Measurements from ENCODE around the gene NOL9. TPM values are rescaled to one million over a fixed set of nuclear protein-coding genes. Genes with fewer than 3 reads are reported as not detected.

The NOL9 gene
- total and polyA plus RNA-seq, 2 of the 13 experiments (the other 11 are each of a cell fraction or from before 2014, with no cell fraction given) = 18.0 to 24.7 TPM

- H4K20me1 ChIP-seq (ENCODE audit: insufficient read depth, low read length) = peaks cover 26% of the 10 kb centered on the region
- CTCF ChIA-PET (ENCODE audit: low intra/inter-chr PET ratio, low total read pairs) = no interaction called here
- POLR2A ChIA-PET = interaction anchor here (0.6 to 7.1 kb wide), 15 partner anchors 8 to 182 kb away, joined by 3 to 113 read pairs (median 4); partner anchors contain the start of genes CAMTA1, NOL9, PHF13 and TAS1R1
- no peaks in the 10 kb centered on the region for H3K9me3 ChIP-seq (ENCODE audit: low read length)
- FAIRE-seq (no peak), DNase-seq (ENCODE audit: low spot score) (peak; percentile 86), ATAC-seq (peak; percentile 37)
- peaks cover 37% of the 10 kb centered on the region for H3K79me2 ChIP-seq (ENCODE audit: insufficient read depth, low read length)
- TSS peak; percentile 95 for BruUV-seq (replicated peaks)
- intact Hi-C loops (cut with micrococcal nuclease; ENCODE audit: unreplicated experiment) (no loop called here), in situ Hi-C loops (cut with HindIII; ENCODE audit: extremely low pct_ligation_motif_present, low pct_unique_long_range_greater_than_20kb) (no loop called here)
- H3K4me2 ChIP-seq (ENCODE audit: low read depth, low read length) = peak overlapping the region; percentile 98
- H3K27me3 ChIP-seq (ENCODE audit: control insufficient read depth in 1 of 2, insufficient read depth in 2 of 2, low read length in 2 of 2) = no peaks in the 10 kb centered on the region; a peak in 1 of 5 replicates
- peak overlapping the region; percentile 66 to 92 (median 78) for H3K4me3 ChIP-seq (replicated peaks in 1 of 3; ENCODE audit: insufficient read depth in 1 of 3, low read depth in 2 of 3, low read length in 3 of 3)
- H3K27ac ChIP-seq (ENCODE audit: extremely low read length, insufficient read depth, low read length) = peak overlapping the region; percentile 100
- WGBS (ENCODE audit: low lambda C conversion rate) = under 1% methylated on average over 32 of the region's 36 CpGs
- peaks cover 3 to 11% of the 10 kb centered on the region in 2 experiments; a peak in 3 of 5 replicates for H3K36me3 ChIP-seq (replicated peaks in 1 of 2; ENCODE audit: control insufficient read depth in 1 of 2, insufficient read depth in 2 of 2, low read length in 2 of 2)
- H3K4me1 ChIP-seq (ENCODE audit: insufficient read depth, low read length) = peaks cover 42% of the 10 kb centered on the region
- peak overlapping the region; percentile 97 for H3K9ac ChIP-seq (ENCODE audit: insufficient read depth, low read depth, low read length)
- no peak overlapping the region for H2AFZ ChIP-seq (ENCODE audit: low read length)
- TF ChIP-seq ZBTB2 (CRISPR knock-in tag; IDR thresholded peaks at IDR 0.05; ENCODE audit: low read depth) (peak; percentile 45; the same call in 1 of the 2 replicates), SKIL (CRISPR knock-in tag; IDR thresholded peaks at IDR 0.05; ENCODE audit: borderline replicate concordance) (peak; percentile 40; the same call in 1 of the 2 replicates), DMTF1 (CRISPR knock-in tag; IDR thresholded peaks at IDR 0.05) (no peak), ATF3 (CRISPR knock-in tag; IDR thresholded peaks at IDR 0.05) (peak; percentile 6; the same call in 1 of the 2 replicates), ZBTB34 (CRISPR knock-in tag; IDR thresholded peaks at IDR 0.05) (0 out of 2 replicates have a peak, but pooled peaks have one; percentile 22), POLR2A (IDR thresholded peaks at IDR 0.05; ENCODE audit: insufficient read depth in 1 of 2, low read depth in 2 of 2, low read length in 2 of 2) (peak in 1 of 2 experiments; percentile 73; a peak in 2 of 4 replicates), AGO2 (optimal IDR thresholded peaks at IDR 0.05; ENCODE audit: low read depth, low read length) (peak; percentile 56), FOXO1 (CRISPR knock-in tag; IDR thresholded peaks at IDR 0.05) (no peak), ZNF703 (CRISPR knock-in tag; IDR thresholded peaks at IDR 0.05; ENCODE audit: borderline replicate concordance) (0 out of 2 replicates have a peak, but pooled peaks have one; percentile 32), IKZF5 (CRISPR knock-in tag; IDR thresholded peaks at IDR 0.05) (0 out of 2 replicates have a peak, but pooled peaks have one; percentile 14), XBP1 (CRISPR knock-in tag; IDR thresholded peaks at IDR 0.05) (peak; percentile 52; the same call in 1 of the 2 replicates), ELF1 (CRISPR knock-in tag; IDR thresholded peaks at IDR 0.05) (no peak), ZNF776 (CRISPR knock-in tag; IDR thresholded peaks at IDR 0.05) (0 out of 2 replicates have a peak, but pooled peaks have one; percentile 47), SKI (IDR thresholded peaks at IDR 0.05; ENCODE audit: partially characterized antibody) (no peak)
Observed at GRCh38 chr1:6603238-6603914, 49.1 kb upstream of the NOL9 start.
